Ramos (cell line): ENCODE results near the gene SBF2.
"Not testable (repeated sequence)": the region's sequence is repeated elsewhere in the genome, so short reads cannot be mapped to it uniquely, and the experiment has no call there.

Experiments used
- in situ Hi-C: fragments of 300-500 bp; cut with MboI; formaldehyde crosslinking; loops from one replicate; pipeline ENCODE4 v1.14.3; 2022; ENCODE audit warnings: low sequenced_read_pairs; ENCODE audit not compliant: unreplicated experiment

SBF2 gene

GRCh38 chr11:10134975-10135481 lies 159.0 kb downstream of the SBF2 start:
- in situ Hi-C loops: no loop called here

GRCh38 chr11:10134226-10134625 lies 159.8 kb downstream of the SBF2 start:
- in situ Hi-C loops: not testable (repeated sequence)

- in situ Hi-C loops: not testable (repeated sequence)
Observed at GRCh38 chr11:10133251-10133650, 160.8 kb downstream of the SBF2 start.

- in situ Hi-C loops: no loop called here
Observed at GRCh38 chr11:10130875-10131274, 163.1 kb downstream of the SBF2 start.

GRCh38 chr11:10129184-10129583 lies 164.8 kb downstream of the SBF2 start:
- in situ Hi-C loops: not testable (repeated sequence)

- in situ Hi-C loops: no loop called here
Observed at GRCh38 chr11:10125522-10126133, 168.4 kb downstream of the SBF2 start.

- in situ Hi-C loops: no loop called here
Observed at GRCh38 chr11:10122326-10123197, 171.5 kb downstream of the SBF2 start.

GRCh38 chr11:10118865-10119264 lies 175.2 kb downstream of the SBF2 start:
- in situ Hi-C loops: no loop called here

GRCh38 chr11:10117709-10118351 lies 176.2 kb downstream of the SBF2 start:
- in situ Hi-C loops: no loop called here

GRCh38 chr11:10116588-10116987 lies 177.4 kb downstream of the SBF2 start:
- in situ Hi-C loops: no loop called here

- in situ Hi-C loops: no loop called here
Observed at GRCh38 chr11:10114593-10115404, 179.2 kb downstream of the SBF2 start.

- in situ Hi-C loops: no loop called here
Observed at GRCh38 chr11:10113852-10114251, 180.2 kb downstream of the SBF2 start.

- in situ Hi-C loops: no loop called here
Observed at GRCh38 chr11:10109806-10110205, 184.2 kb downstream of the SBF2 start.

- in situ Hi-C loops: no loop called here
Observed at GRCh38 chr11:10108915-10109680, 184.9 kb downstream of the SBF2 start.

- in situ Hi-C loops: no loop called here
Observed at GRCh38 chr11:10107497-10107896, 186.5 kb downstream of the SBF2 start.

GRCh38 chr11:10097615-10098014 lies 196.4 kb downstream of the SBF2 start:
- in situ Hi-C loops: no loop called here

GRCh38 chr11:10096987-10097386 lies 197.0 kb downstream of the SBF2 start:
- in situ Hi-C loops: no loop called here

- in situ Hi-C loops: no loop called here
Observed at GRCh38 chr11:10095412-10096208, 198.4 kb downstream of the SBF2 start.

- in situ Hi-C loops: no loop called here
Observed at GRCh38 chr11:10092426-10092825, 201.6 kb downstream of the SBF2 start.
